GM21529 (cell line): ENCODE data around the gene NDUFA5.
"Not testable (repeated sequence)": the region's sequence is repeated elsewhere in the genome, so short reads cannot be mapped to it uniquely, and the experiment has no call there.

Experiments used
- ATAC-seq: cut with Tn5 transposase; IDR thresholded peaks from one replicate; pipeline ENCODE4 v1.9.1; 2021; ENCODE audit not compliant: unreplicated experiment

Gene NDUFA5

DNA sequence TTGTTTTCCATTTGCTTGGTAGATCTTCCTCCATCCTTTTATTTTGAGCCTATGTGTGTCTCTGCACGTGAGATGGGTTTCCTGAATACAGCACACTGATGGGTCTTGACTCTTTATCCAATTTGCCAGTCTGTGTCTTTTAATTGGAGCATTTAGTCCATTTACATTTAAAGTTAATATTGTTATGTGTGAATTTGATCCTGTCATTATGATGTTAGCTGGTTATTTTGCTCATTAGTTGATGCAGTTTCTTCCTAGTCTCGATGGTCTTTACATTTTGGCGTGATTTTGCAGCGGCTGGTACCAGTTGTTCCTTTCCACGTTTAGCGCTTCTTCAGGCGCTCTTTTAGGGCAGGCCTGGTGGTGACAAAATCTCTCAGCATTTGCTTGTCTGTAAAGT lies 31.1 kb downstream of the NDUFA5 start:
- ATAC-seq = not testable (repeated sequence)

GRCh38 chr7:123522066-123522465 lies 35.6 kb downstream of the NDUFA5 start:
- ATAC-seq = no peak

GRCh38 chr7:123505221-123505620 lies 52.4 kb downstream of the NDUFA5 start:
- ATAC-seq = no peak

- no peak for ATAC-seq
Measured at GRCh38 chr7:123502201-123502600, 55.4 kb downstream of the NDUFA5 start.

GRCh38 chr7:123500878-123501489 lies 56.6 kb downstream of the NDUFA5 start:
- ATAC-seq = no peak

- ATAC-seq = no peak
Measured at GRCh38 chr7:123499211-123499970, 58.2 kb downstream of the NDUFA5 start.

- no peak for ATAC-seq
Measured at GRCh38 chr7:123498601-123499000, 59.0 kb downstream of the NDUFA5 start.

GRCh38 chr7:123498031-123498430 lies 59.6 kb downstream of the NDUFA5 start:
- ATAC-seq = no peak

- ATAC-seq = peak; percentile 66
Measured at GRCh38 chr7:123494193-123494796, 63.3 kb downstream of the NDUFA5 start.

GRCh38 chr7:123492485-123492884 lies 65.1 kb downstream of the NDUFA5 start:
- peak; percentile 86 for ATAC-seq
